SIG-M5 treated with dmso at 0.1 percent for 504 hours (cell line): Measurements from ENCODE around the gene SLIT3.

Experiments
- DNase-seq: peaks from one replicate; lab custom pipeline; 2025; ENCODE audit not compliant: unreplicated experiment; lab: John Stamatoyannopoulos, UW

SLIT3 gene

DNA sequence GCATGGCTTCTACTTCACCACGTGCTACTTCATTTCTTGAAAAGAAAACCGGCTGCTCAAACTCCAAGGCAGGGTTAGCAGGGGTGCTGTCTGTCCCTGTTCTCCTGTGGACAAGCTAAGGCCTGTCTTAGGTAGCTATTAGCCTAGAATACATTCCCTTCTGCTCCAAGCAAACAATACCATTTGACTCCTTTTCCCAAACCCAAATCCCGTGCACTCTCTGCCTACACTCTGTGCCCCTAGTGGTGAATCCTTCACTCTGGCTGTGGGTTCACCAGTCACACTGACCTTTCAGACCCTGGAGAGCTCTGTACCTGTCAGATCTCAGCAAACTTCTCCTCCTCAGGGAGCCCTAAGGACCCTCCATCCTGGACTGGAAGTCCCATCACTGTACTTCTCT is 211.6 kb downstream of the SLIT3 start:
- no peak for DNase-seq

DNA sequence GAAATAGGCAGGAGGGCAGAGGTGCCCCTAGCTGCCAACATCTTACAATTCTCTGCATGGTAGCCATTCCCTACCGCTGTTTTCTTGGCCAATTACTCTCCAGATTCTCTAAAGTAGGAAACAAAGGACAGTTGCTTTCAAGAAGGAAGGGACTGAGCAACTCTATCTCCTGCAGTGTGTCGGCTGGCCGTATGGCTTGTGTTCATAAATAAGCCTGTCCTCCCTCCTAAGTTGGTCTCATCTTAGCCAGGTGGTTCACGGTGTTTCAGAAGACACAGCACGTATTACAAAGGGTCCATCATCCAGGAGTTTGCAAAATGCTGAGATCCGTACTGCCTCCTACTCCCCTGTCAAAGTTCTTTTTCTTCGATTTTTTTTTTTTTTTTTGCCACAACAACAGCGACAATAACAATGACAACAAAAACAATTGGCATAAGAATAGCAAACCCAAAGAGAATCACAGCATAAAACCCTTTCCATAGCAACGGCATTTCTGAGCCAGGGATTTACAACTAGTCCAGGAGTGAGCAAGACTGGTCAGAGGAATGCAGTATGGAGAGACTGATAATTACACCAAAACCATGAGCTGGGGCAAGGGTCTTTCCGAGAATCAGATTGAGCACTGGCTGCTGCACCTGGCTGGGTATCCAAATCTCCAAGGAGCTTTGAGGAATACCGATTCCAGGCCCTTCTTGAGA is 212.8 kb downstream of the SLIT3 start:
- no peak for DNase-seq

DNA sequence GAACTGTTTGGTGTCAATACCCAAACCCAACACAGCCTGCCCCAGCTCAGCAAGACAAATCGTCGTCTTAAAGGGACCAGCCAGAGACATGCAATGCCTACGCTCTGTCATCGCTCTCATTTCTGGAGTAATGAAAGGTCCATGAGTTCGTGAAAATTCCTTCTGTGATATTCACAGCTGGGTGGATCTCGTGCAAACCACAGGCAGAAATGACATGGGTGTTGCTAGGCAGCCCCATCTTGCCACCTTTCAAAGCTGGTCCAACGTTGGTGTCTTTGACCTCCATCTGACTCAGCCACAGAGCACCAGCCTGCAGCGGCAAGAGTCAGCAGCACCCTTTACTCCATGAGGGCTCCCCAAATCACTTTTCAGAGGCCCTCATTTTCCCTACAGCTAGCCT is 215.3 kb downstream of the SLIT3 start:
- DNase-seq, result no peak

DNA sequence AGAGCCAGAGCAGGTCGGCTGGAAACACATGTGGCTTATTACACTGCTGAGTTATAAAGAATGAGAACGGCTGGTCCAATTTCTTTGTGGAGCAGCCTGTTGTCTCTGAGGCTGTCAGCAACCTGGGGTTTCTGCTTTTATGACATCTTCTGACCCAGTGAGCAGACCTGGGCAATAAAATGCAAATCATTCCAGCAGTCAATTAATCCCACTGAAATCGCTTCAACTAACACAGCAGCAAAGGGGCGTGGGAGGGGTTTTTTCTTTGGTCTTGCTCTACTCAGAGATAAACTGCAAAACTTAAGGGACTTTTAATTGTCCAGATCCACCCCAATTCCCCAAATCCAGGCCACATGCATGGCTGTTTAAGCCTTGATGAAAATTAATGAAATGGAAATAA is 215.7 kb downstream of the SLIT3 start:
- no peak for DNase-seq

DNA sequence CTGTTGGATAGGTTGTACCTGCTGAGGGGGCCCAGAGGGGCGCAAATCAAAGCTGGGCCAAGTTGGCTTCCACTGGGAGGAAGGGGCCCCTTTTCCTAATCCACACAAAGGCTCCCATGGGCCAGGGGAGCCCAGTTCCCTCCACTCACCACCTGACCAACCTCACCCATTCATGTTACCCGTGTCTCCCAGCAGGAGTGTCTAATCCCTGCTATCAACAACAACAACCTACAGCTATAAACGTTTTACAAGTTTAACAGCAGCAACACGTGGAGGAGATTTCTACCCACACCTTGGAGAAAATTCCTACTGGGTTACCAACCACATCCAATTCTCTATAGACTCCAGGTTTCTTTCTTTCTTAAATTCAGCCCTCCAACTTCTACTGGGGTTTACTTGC is 216.2 kb downstream of the SLIT3 start:
- no peak for DNase-seq

DNA sequence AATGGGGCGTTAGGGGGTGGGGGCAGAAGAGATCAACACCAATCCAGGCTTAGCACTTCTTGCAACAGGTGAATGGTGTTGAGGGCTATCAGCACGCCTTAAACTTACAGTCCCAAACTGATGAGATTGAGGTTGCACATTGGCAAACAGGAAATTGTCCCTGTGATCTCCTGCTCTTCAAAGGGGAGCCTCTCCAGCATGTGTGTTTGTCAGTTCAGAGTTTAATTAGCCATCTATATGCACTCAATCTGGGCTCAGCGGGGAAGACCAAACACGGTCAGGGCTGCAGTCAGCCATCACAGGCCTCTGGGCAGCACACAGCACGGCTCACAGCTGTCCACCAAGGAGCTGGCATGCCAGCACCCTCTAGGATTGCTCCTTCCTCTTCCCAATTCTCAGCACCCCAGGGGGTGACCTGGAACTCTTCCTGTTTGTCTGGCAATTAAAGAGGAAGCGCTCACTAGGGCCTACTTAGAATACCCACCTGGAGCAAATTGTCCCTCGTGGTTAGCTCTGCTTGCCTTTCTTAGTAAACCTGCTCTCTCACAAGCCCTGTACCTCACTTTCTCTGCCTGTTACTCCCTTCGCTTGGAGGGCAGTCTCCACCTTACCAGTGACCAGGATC is 217.4 kb downstream of the SLIT3 start:
- no peak for DNase-seq

DNA sequence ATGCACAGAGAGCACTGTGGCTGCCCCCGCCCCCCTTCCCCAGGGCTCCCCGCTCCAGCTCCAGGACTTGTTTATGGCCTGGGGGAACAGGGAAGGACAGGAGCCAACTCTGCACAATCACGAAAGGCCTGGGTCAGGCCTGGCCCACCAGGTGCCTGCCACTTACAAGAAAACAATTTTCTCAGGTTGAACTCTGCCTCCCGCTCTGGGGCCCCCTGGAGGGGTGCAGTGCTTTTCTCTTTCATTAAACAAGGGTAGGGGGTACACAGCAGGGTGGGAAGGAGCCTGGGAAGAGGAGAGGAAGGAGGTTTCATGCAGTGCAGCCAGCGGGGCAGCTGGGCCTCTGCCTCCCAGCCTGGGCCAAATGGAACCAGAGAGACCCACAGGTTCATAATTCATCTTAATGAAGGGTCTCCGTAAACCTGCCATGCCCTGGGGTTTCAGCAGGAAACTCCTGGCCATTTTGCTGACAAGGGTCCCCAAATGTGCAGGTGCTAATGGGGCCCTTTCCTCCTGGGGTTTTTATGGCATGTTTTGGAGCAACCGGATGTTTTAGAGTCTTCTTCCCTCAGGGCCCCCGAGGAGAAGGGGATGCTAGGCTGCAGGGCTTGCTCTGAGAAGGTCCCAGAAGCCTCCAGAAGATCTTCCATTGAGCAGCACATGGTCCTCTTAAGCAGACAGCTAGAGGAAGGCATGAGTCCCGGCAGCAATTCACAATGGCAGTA is 219.8 kb downstream of the SLIT3 start:
- DNase-seq, result no peak

DNA sequence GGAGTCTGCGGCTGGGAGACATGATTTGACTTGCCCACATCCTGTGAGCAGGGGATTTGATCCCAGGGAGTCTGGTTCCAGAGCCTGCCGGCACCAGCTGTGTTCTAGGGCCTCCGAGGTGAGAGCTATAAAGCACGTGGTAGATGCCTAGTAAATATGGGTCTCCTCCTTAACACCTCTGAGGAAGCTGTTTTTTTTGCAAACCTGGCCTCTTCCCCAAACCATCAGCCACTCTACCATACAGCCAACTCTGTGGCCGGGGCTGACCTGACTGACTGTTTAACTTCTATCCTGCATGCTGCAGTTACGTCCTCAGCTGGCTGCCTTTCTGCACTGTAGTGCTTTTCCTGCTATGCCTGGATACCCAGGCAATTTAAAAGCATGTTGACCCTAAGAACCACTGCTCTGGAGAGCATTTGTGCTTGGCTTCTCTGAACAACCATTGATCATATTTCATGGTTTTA is 220.5 kb downstream of the SLIT3 start:
- DNase-seq, result no peak

DNA sequence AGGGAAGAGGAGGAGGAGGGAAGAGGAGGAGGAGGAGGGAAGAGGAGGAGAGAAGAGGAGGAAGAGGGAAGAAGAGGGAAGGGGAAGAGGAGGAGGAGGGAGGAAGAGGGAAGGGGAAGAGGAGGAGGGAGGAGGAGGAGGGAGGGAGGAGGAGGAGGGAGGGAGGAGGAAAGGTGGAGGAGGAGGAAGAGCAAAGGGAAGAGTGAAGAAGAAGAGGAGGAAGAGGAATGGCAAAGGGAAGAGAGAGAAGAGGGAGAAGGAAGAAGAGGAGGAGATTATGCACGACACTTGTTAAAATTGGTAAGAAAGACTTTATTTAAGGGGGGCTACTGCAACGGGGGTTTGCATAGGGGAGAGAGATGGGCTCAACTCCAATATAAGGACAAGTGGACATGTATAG is 221.2 kb downstream of the SLIT3 start:
- no peak for DNase-seq

DNA sequence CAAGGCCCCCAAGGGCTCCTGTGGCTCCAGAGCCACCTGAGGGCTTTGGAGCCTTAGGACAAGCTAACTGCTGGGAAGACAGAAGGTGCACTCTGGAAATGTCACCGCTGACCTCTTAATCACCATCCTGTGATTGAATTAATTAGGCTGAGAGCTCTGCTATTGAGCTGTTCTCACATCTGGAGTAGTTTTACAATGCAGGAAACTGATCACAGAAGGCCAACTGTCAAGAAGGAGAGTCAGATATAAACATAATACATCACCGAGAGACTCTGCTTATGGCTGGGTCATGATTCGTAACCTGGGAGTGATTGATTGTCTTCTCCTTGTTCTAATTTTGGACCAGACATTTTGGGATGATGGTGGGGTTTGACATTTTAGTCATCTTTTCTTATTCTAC is 226.1 kb downstream of the SLIT3 start:
- no peak for DNase-seq

DNA sequence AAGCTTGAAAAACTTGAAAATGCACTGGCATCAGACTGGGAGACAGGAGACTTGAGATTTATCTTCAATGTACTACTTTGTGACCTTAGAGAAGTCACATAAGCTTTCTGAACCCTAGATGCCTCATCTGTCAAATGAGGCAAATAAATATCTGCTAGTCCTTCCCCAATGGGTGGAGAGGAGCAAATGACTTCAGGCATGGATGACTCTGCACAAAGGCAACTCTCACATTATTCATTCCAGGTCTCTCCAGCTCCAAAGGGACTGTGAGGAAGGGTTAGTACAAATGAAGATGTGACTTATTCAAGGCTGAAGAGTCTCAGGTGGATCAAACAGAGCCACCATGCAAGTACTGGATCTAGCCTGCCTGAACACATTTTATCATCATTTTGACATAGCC is 228.7 kb downstream of the SLIT3 start:
- DNase-seq, result no peak

DNA sequence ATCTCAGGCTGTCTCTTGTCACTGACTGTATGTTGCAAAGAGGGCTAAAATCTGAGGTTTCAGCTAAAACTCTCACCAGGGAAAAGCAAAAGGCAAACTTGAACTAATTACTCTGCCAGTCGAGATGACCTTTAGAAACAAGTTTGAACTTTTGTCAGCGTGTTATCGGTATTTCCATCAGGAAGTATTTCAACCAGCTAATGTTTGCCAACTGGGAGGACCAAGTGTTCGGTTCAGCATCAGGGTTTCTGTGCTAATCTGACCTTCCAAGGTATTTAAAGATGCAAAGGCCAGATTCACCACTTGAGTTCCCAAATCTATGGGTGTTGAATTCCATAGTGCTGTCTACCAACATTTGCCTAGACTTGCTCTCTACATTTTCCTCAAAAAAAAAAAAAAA is 230.5 kb downstream of the SLIT3 start:
- DNase-seq, result no peak

DNA sequence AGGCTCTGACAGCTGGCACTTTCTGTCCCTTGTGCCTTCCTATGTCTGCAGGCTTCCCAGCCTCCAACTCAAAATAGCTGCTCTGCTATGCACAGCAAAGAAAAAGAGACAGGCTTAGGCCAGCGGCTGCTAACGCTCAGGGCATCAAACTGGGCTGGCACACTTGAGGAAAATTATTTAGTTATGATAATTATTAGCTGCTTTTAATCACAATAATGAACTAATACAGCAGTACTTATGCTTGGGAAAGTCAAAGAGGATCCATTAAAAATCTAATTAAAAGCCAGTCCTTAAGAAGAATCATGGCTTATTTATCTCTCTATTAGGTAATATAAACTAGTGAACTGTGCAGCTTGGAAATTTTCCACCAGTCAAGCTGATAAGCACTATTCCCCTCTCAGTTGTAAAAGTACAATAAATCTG is 233.2 kb downstream of the SLIT3 start:
- no peak for DNase-seq

DNA sequence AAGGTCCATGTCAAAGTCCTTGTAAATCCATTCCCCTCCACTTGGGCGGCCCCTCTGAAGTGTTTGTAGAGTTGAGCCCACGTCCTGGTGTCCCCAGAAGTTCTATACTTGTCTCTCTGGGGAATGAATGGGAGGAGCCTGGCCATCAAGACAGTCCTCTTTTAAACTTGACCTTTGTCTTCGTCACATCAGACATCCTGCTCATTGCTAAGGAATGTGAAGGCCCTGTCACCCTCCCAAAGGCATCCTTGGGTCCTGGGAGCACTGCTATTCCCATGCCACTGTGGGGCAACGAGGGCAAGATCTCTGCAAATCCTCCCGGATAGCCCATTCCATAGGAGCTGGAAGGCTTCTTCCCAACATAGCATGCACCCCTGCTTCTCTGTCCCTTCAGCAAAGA is 235.5 kb downstream of the SLIT3 start:
- DNase-seq, result no peak

DNA sequence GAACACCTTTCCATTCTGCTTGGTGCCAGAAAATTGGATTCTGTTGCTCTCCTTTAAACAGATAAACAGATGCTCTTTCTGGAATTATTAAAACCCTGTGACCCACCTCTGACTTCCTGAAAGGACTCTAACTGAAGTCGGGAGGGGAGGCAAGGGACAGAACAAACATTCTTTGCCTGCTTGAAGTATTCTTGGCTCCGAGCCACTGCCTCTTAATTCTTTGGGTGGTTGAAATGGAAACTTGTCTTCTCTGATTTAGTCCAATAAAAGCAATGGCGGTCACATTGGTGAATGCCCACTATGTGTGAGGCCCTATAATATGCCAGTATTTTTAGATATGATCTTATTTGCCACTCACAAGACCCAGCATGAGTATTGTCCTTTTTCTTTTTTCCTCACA is 236.8 kb downstream of the SLIT3 start:
- DNase-seq, result no peak

DNA sequence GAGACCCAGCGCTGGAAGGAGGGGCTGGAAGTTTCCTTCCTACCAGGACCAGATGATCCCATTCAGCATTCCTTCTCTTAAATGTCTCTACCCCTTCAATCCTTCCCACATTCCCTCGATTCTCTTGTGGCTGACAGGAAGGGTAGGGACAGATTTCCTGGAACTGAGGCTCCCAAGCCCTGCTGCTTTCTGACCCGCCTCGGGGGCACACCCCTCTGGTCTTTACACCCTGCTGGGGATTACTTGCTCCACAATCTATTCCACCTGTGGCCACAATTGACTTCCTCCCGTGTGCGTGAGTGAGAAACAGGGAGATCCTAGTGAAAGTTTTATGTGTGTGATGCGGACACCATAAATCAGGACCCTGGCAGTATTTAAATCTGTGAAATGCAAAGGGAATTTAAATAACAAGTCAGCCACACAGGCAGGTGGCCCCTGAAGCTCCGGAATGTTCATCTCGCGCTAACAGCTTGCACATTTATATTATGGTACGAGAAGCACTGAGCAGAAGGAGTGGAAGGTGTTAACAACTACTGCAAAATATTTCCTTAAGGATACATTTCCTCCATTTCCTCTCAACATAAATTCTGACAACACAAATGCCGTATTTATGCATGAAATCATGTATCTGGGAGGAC is 237.5 kb downstream of the SLIT3 start:
- no peak for DNase-seq

DNA sequence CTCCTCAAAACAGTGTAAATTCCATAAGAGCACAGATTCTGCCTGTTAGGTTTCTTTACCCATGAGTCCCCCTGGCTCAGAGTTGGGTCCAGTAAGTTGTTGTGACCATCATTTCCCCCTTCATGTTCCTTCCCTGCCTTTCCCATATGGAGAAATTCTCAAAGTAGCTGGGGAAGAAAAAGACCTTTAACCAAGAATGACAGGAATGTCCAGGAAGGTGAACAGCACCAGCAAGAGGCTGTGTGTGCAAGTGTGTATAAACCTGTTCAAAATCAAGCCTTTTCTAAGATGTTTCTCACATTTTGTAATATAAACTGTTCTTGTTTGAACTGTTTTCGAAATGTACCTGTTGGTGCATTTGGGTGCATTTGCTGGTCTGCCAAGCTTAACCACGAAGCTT is 238.2 kb downstream of the SLIT3 start:
- no peak for DNase-seq

DNA sequence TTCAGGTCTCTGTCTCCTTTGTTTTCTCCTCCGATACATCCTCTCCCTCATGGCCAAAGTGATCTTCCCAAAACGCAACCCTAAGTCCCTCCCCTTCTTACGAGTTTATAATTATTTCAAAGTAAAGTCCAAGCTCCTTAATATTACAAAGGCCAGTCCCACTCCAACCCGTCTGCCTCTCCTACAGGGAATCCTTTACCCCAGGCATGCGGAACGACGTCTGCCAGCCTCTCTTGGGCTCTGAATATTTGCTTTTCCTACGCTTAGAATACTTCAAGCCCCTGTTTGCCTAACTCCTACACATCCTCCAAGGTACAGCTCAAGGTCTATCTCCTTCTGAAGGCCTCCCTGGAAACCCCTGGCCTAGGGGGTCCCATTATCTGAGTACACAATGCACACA is 246.4 kb downstream of the SLIT3 start:
- DNase-seq, result no peak

DNA sequence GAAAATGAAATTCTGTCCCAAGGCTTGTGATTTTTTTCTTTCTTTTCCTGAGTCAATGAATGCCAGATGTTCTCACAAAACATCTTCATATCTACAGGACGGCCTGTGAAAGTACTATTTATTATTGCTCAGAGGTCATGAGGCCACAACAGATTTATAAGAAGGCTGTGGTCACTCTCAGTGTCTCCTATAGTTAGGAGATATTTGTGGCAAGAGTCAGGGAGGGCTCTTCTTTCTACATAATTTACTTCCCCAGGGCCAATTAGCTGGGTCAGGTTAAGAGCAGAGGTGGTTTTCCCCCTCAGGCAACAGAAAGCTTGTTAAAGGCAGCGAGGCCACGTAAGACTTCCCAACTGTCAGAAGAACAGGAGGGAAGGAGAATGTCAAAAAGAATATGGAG is 248.7 kb downstream of the SLIT3 start:
- no peak for DNase-seq

DNA sequence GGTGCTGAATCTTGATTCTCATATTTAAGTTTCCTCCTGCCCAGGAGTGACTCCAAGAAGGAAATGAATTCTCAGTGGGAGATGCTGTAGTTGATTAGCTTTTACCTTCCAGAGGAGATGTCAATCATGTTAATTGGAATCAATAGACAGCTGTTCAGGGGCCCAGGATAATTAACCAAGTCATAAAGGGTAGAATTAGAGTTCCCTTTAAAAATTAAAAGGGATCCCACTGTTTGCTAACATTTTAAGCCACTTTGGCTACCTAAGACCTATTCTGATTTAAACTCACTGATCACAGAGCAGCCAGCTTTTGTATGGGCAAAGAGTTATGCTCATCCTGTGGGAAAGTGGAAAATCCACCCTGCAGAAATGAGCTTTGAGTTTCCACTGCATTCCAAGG is 249.6 kb downstream of the SLIT3 start:
- DNase-seq, result no peak

DNA sequence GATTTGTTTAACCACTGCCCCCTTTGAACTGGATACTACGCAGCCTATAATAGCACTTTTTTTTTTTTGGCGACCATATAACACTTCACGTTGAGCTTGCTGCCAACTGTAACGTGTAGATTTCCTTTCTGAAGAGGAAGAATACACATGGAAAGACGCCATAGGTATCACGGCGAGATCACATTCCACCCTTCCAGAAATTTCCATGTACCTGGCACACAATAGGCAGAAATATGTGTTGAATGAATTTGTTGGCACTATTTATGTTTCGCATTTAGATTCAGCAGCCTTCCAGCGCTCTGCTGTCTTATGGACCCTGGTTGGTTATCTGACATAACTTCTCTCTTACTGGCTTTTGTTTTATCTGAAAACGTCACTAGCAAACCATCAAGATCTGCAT is 250.3 kb downstream of the SLIT3 start:
- DNase-seq, result no peak

DNA sequence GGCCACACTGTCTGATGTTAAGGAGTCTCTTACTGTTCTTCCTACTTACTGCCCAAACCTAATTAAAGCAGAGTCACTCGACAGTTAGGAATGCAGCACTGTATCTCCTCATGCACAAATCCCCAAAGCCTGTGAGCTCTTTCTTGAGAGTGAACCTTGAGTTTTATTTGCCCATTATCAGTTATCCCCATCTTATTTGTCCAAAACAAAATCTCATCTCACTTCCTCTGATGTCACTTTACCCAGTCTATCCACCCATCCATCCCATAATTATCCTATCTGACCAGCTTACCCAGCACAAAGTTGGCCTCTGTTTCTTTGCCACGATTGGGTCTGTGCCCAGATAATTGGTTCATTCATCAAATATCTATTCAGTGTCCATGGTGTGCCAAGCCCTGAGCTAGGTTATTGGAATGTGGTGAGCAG is 250.8 kb downstream of the SLIT3 start:
- DNase-seq, result no peak
